Stomach (tissue), 4 donors: ENCODE results near the gene LAMB4.

Source experiments
- POLR2A ChIP-seq, 4 donors: fragments of 450-650 bp; IDR thresholded peaks; one replicate each; pipeline ENCODE4 v1.6.1; 2016; ENCODE audit warnings: antibody characterized with exemption in 4 of 4, control low read depth in 2 of 4, mild to moderate bottlenecking in 1 of 4, moderate library complexity in 1 of 4
- POLR2AphosphoS5 ChIP-seq, 3 donors: sonication (generic); formaldehyde crosslinking; IDR thresholded peaks; one replicate each; pipeline ENCODE4 v1.6.1; 2016; ENCODE audit warnings: antibody characterized with exemption in 3 of 3

GRCh38 chr7:108149908-108150307 is 19.7 kb upstream of the LAMB4 start:
- no peak for TF ChIP-seq POLR2A (IDR thresholded peaks at IDR 0.05)
- no peak for TF ChIP-seq POLR2AphosphoS5 (IDR thresholded peaks at IDR 0.05)
